ENCODE results near the gene GNB1.

The GNB1 gene

GRCh38 chr1:1827089-1827848, 63.6 kb downstream of the GNB1 start:
- FAIRE-seq (no peak), DNase-seq (ENCODE audit: low spot score) (no peak)

GRCh38 chr1:1826356-1827088, 64.4 kb downstream of the GNB1 start:
- no peak for FAIRE-seq
- no peak for DNase-seq (ENCODE audit: low spot score)

GRCh38 chr1:1825217-1825616, 65.7 kb downstream of the GNB1 start:
- DNase-seq (ENCODE audit: low spot score) (no peak), FAIRE-seq (no peak)

GRCh38 chr1:1819762-1820161, 71.1 kb downstream of the GNB1 start:
- DNase-seq (ENCODE audit: low spot score), result no peak
- FAIRE-seq, result no peak

GRCh38 chr1:1817221-1817620, 73.7 kb downstream of the GNB1 start:
- no peak for DNase-seq (ENCODE audit: low spot score)
- no peak for FAIRE-seq

GRCh38 chr1:1815606-1816281, 75.1 kb downstream of the GNB1 start:
- FAIRE-seq, result no peak
- DNase-seq (ENCODE audit: low spot score), result no peak

- FAIRE-seq, result no peak
- no peak for DNase-seq (ENCODE audit: low spot score)
Observed at GRCh38 chr1:1809489-1809888, 81.4 kb downstream of the GNB1 start.

- DNase-seq (ENCODE audit: low spot score), result no peak
- no peak for FAIRE-seq
Observed at GRCh38 chr1:1808206-1808605, 82.7 kb downstream of the GNB1 start.

GRCh38 chr1:1806890-1807289, 84.0 kb downstream of the GNB1 start:
- no peak for DNase-seq (ENCODE audit: low spot score)
- FAIRE-seq, result no peak

GRCh38 chr1:1804301-1804700, 86.6 kb downstream of the GNB1 start:
- no peak for DNase-seq (ENCODE audit: low spot score)
- FAIRE-seq, result no peak

GRCh38 chr1:1802871-1803270, 88.0 kb downstream of the GNB1 start:
- DNase-seq (ENCODE audit: low spot score) (no peak), FAIRE-seq (no peak)

GRCh38 chr1:1799716-1800115, 91.2 kb downstream of the GNB1 start:
- DNase-seq (ENCODE audit: low spot score) (no peak), FAIRE-seq (no peak)

- DNase-seq (ENCODE audit: low spot score) (no peak), FAIRE-seq (no peak)
Observed at GRCh38 chr1:1797731-1798341, 93.1 kb downstream of the GNB1 start.

GRCh38 chr1:1796466-1796865, 94.4 kb downstream of the GNB1 start:
- FAIRE-seq, result no peak
- DNase-seq (ENCODE audit: low spot score), result no peak

- FAIRE-seq, result no peak
Observed at GRCh38 chr1:1794999-1795398, 95.9 kb downstream of the GNB1 start.

GRCh38 chr1:1793481-1794244, 97.2 kb downstream of the GNB1 start:
- DNase-seq (ENCODE audit: low spot score) (no peak), FAIRE-seq (no peak)

More at GRCh38 chr1:1794999-1795398, 95.9 kb downstream of the GNB1 start:
- no peak for DNase-seq (ENCODE audit: low spot score)

GRCh38 chr1:1788646-1789431, 102.0 kb downstream of the GNB1 start:
- DNase-seq (ENCODE audit: low spot score) (no peak), FAIRE-seq (no peak)

- DNase-seq (ENCODE audit: low spot score), result no peak
Observed at GRCh38 chr1:1788136-1788535, 102.8 kb downstream of the GNB1 start.

GRCh38 chr1:1786836-1787605, 103.9 kb downstream of the GNB1 start:
- DNase-seq (ENCODE audit: low spot score) (no peak), FAIRE-seq (no peak)

More at GRCh38 chr1:1788136-1788535, 102.8 kb downstream of the GNB1 start:
- no peak for FAIRE-seq

GRCh38 chr1:1785666-1786065, 105.2 kb downstream of the GNB1 start:
- FAIRE-seq, result no peak
- DNase-seq (ENCODE audit: low spot score), result no peak

Data from urothelium cell line (cell line).